ENCODE data around the gene LAMP2.

Gene LAMP2

DNA sequence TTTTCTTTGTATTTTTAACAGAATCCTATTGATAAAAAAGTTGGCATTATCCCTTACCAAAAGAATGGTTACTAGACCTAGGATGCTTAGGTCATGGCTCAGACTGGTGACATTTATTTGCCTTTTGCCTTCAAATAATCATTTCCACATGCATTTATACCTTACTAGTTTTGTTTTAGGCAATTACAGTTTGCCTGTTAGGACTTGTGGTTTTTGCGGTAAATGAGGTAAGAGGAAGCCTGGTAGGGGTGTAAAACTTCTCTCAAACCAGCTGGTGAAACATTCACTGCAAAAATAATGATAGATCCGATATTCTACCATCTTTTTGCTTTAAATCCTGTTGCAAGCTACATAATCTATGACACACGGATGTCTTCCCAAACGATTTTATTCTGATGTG, 12.1 kb downstream of the LAMP2 start:
- DNase-seq (ENCODE audit: low spot score) = peak; percentile 60

DNA sequence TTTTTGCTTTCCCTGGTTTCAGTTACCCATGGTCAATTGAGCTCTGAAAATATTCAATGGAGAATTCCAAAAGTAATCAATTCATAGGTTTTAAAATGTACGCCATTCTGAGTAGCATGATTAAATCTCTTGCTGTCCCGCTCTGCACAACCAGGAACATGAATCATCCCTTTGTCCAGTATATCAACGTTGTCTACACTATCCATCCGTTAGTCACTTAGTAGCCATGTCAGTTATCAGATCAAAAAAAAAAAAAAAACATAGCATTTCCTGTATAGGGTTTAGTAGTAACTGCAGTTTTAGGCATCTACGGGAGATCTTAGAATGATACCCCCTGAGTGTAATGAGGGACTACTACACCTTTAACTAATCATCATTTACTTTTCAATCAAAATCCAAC, 15.1 kb downstream of the LAMP2 start:
- no peak for DNase-seq (ENCODE audit: low spot score)

DNA sequence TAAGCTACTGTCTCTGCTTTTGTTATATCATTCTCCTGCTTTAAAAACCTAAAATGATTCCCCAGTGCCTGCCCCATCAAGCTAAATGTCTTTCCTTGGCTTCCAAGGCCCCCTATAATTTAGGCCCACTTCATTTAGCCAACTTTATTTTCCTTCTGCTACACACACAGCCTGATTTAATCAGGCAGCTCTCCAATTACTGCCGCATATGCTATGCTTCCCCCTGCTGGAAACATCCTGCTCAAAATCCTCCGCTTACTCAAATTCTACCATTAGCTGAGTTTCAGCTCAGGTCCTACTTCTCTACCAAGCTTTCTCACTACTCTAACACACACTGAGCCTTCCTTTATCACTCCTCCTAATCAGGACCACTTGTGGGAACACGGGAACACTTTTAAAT, 17.0 kb downstream of the LAMP2 start:
- peak; percentile 10 for DNase-seq (ENCODE audit: low spot score)

DNA sequence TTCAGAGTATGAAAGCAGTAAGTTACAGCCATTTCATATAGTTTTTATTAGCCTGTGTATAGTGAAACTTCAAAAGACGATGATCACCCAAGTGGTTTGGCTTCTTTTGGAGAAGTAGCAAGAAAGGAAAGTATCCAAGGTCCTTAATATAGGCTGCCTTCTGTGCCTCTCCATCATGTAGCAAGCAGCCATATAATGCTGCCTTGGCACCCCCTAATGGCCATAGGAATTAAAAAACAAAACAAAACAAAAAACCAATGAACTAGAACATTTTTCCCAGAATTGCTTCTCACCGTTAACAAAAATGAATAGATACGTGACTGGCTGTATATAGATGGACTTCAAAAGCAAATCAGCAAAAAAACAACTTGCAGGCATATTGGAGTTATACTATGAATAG, 18.9 kb downstream of the LAMP2 start:
- DNase-seq (ENCODE audit: low spot score) = peak; percentile 9

DNA sequence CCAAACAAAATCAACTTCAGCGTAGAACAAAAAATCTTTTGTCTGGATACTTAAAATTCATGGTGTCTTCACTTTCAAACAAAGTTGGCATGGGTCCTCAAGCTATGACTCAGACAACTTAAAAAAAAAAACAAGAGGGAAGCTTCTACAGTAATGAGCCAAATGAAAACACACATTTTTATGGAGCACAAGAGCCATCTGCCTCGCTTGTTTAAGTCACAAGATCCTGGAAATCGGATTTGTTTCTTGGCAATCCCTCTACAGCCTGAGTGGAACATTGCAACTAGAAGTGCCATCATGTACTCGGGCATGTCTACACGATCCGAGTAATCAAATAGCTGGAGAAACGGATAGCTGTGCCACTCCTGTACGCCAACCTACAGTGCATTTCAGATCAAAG, 22.6 kb downstream of the LAMP2 start:
- no peak for DNase-seq (ENCODE audit: low spot score)

DNA sequence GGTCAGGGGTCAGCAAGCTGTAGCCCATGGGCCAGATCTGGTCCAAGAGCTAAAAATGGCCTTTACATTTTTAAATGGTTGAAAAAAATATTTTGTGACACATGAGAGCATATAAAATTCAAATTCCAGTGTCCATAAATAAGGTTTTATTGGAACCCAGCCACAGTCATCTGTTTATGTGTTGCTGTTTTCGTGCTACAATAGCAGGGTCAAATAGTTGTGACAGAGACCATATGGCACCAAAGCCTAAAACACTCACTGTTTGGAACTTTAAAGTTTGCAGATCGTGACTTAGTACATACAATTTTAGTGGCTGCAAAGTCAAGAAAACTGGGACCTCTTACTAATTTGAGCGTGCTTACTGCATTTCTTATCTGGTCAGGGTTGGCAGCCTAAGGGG, 29.2 kb downstream of the LAMP2 start:
- DNase-seq (ENCODE audit: low spot score) = no peak

DNA sequence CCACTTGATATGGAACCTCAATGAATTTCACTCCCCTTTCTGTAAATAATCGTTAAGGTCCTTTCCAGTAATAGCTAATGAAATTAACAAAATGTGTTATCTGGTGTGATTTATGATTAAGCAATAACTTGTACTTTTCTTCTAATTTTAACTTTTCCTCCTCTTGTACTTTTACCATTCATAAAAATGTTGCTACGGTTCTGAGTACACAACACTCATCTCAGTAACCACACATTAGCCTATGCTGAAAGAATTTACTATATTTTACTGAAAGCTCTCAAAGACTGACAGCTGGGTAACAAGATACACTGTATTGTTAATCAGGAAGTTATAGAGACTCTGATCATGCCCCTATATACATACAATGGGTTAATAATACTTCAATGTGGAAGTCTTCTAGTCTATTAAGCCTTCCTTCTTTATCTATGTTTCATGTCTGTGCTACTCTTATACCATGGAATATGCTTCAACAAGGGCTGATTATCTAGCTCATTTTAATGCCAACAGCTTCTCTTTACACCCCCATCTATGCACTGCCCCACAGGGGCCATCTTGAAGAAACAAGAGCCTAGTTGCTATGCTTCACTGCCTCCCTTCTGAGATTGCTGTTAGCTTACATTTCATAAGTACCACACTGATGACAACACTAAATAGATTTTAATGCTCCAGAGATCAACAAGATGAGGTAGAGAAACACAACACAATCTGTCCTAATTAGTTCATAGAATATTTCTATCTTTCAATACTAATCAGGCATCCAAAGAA, 39.1 kb downstream of the LAMP2 start:
- peak; percentile 11 for DNase-seq (ENCODE audit: low spot score)

DNA sequence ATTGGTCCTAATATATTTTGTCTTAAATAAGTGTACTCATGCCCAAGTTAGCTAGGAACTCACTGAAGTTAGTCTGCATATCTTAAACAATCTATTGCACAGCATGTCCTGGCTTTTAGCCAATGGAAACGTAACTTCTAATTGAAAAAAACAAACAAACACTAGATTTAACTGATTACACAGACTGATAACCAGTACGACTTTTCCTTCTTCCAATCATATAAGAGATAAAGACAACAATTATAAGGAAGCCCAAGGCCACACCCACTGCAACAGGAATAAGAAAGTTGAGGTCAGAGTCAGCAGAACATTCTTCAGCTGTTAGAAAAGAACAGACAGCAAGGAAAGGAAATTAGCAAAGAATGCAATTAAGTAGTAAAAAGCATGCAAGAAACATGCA, 40.8 kb downstream of the LAMP2 start:
- DNase-seq (ENCODE audit: low spot score) = no peak

DNA sequence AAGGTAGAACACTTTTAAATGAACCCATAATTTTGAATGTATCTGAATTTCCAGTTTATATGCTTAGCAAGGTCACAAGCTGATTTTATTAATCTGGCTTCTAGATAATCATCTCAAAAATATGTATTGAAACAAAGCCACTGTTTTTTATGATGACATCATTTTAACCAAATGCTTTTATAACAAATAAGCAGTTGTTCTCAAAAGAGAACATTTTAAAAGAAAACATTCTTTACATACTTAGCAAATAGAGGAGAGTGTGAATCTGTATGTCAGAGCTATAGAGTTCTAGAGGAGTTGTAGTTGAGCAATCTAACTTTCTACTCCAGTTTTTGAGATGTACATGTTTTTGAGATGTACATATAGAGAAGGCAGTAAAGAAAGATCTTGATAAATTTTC, 42.5 kb downstream of the LAMP2 start:
- no peak for DNase-seq (ENCODE audit: low spot score)

DNA sequence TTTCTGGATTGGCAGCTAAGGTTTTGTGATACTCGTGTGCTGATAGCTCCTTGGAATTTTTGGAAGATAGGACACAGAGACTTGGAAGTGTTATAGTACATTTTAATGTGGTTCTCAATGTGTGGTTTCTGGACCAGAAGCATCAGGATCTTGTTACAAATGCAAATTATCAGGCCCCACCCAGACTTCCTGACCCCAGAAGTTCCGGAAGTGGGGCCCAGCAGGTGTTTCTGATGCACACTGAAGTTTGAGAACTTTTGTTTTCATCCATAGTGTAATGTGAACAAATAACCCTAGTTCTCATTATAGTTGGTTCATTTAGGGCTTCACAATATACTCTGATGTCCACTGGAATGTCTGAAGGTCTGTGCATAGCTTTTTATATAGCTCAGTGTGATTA, 49.6 kb downstream of the LAMP2 start:
- DNase-seq (ENCODE audit: low spot score) = no peak

DNA sequence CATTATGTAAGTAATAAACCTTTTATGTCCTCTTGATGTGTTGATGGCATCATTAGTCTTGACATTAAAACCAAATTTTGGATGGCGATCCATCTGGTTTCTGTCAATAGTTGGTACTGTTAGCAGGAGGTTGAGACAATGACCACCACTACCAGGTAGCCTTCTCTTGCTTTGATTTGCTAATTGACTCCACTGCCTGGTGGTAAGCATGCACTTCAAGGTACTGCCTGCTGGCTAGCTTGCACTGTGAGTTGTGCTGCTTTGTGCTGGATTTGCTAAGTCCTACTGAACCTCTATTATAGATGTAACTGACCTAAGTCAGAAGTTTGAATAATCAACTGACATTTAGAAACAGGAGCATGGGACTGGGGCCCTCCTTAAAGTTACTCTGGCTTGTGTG, 60.9 kb downstream of the LAMP2 start:
- DNase-seq (ENCODE audit: low spot score) = no peak

DNA sequence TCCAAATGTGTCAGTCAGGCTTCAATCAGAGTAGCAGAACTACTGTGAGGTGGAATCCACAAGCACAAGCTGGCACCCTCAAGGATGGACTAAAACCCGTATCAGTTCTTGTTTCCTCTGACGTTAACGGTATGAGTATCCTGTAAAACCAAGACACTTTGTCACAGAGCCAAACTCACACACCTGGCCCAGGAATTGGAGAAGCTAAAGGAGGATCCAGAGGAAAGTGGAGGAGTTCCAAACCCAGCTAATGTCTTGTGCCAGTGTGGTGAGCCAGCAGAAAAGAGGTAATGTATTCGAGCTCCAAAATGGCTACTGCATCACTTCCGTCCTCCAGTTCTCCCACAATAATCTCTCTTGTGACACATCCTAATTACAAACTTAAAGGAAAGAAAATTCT, 62.5 kb downstream of the LAMP2 start:
- DNase-seq (ENCODE audit: low spot score) = no peak

DNA sequence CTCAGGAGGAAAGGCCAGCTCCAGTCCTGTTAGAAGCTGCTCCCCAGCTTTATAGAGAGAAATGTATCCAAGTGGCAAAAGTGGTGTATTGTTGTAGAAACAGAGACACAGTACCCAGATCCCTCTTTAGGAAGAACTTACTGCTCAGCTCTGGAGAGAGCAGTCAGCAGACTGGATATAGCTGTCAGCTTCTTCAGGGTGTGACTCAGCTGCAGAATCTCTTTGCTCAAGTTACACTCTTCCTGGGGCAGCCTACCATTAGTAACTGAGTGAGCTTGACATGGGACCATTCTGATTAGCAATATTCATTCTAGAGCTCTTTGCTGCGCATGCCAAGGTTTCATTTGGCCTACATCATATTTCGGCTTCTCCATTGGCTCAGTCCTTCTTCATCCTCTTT, 66.7 kb downstream of the LAMP2 start:
- no peak for DNase-seq (ENCODE audit: low spot score)

DNA sequence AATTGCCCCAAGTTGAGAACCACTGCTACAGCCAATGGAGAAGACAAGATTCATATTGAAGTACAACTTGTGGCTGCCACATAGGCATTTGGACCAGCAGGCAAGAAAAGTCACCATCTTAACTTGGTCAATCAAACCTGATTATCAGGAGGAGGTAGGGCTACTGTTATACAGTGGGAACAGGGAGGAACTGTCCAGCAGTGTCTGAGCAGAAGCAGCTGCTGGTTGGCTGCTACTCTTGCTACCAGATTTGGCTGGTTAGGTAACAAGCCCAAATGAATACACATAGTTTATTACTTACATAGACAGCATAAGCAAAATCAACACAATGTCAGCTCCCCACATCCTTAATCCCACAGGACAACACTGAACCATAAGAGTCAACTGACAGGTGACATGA, 67.8 kb downstream of the LAMP2 start:
- no peak for DNase-seq (ENCODE audit: low spot score)

DNA sequence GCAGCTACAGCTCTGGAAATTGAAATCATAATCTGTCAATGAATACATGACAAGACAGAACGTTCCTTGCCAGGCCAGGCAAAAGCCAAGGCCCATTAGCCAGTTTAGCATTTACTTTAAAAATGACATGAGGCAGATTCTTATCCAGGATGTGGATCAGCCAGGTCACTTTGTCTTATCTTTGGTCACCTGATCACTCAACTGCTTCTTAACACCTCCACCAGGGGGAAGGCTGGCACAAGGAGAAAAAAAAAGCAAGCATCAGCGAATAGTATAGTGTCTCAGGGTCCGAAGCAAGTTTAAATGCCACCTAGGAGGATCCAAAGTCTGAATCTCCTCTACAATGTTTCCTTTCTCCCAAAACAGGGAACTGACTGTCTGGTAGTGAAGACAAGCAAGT, 88.4 kb downstream of the LAMP2 start:
- DNase-seq (ENCODE audit: low spot score) = peak; percentile 9

DNA sequence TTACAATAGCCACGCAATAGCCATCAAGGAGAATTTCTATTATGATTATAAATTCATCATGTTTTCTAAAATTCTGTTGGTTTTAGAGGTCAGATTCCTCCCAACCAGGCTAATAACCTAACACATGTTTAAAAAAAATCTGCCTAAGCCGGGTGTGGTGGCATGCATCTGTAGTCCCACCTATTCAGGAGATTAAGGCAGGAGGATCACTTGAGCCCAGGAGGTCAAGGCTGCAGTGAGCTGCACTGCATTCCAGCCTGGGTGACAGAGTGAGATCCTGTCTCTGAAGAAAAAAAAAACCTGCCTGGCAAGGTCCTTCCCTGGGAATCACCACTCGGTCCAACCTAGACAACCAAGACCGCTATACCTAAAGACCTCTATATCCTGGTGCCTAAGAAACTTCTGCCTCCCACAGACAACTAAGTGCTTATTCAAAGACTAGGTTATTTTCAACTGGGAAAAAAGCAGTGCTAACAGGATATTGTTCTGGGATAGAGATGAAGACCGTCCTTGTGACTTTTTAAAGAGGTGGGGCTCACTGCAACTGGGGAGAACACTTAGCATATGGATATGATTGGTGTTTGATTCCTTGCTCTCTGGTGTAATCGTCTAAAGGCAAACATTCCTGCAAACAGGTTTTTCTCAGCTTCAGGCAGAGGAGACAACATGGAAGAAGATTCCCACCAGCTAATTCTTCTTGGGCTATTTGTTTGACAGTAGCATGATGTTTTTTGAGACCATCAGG, 89.0 kb downstream of the LAMP2 start:
- DNase-seq (ENCODE audit: low spot score) = no peak

DNA sequence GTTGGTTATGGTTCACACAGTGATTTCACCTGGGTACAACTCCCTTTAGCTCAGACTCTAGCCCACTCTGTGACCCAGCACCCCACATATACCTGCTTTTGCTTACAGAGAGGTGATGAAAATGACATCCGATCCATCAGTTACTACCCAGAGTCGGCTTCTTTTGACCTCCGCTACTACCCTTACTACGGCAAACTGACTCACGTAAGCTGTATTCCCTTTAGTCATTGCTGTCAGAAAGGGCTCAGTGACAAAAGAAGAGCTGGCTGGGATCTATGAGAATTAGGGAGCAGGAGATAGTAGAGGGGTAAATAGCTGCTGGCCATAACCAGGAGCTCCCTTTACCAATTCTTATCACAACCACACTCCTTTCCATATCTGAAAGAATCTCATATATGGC, 90.5 kb downstream of the LAMP2 start:
- no peak for DNase-seq (ENCODE audit: low spot score)

Data from activated CD4-positive, alpha-beta T cell treated with anti-CD3 and anti-CD28 coated beads, Interleukin-2, Interleukin-4, amounts not matched to agents 100 ng/mL and 50 ng/mL, durations not matched to agents 16 hours and 8 hours (primary cell).